Measurements from ENCODE around the gene RAB22A.

Gene RAB22A

DNA sequence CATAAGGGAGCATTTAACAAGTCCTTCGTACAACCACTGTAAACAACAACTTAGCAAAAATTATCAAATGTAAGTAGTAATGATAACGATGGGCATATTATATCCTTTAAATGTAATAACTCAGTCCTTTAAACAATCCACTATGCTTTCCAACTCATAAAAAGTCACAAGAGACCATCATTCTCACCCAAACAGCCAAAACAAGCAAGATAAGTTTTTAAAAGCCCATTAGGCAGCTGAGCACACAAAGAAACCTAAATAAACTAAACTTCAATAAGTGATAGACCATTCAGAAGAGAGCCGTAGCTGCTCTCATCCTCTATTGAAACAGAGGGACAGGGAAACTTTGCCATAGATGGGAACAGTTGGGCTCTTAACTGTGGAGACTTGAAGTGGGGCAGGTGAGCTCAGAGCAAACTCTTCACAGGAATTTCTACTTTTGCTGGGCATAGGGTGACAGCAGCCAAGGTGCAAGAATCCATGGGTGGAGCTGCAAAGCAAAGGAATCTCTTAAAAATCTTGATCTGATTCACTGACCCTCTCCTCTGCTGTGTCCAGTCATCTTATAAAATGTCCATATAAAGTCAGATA is 22.5 kb downstream of the RAB22A start:
- TF ChIP-seq CTCF (IDR thresholded peaks at IDR 0.05; ENCODE audit: insufficient read depth, low read length) (no peak), GABPA (IDR thresholded peaks at IDR 0.05; ENCODE audit: low read depth) (no peak)
- TF ChIP-seq, protein P1, sequence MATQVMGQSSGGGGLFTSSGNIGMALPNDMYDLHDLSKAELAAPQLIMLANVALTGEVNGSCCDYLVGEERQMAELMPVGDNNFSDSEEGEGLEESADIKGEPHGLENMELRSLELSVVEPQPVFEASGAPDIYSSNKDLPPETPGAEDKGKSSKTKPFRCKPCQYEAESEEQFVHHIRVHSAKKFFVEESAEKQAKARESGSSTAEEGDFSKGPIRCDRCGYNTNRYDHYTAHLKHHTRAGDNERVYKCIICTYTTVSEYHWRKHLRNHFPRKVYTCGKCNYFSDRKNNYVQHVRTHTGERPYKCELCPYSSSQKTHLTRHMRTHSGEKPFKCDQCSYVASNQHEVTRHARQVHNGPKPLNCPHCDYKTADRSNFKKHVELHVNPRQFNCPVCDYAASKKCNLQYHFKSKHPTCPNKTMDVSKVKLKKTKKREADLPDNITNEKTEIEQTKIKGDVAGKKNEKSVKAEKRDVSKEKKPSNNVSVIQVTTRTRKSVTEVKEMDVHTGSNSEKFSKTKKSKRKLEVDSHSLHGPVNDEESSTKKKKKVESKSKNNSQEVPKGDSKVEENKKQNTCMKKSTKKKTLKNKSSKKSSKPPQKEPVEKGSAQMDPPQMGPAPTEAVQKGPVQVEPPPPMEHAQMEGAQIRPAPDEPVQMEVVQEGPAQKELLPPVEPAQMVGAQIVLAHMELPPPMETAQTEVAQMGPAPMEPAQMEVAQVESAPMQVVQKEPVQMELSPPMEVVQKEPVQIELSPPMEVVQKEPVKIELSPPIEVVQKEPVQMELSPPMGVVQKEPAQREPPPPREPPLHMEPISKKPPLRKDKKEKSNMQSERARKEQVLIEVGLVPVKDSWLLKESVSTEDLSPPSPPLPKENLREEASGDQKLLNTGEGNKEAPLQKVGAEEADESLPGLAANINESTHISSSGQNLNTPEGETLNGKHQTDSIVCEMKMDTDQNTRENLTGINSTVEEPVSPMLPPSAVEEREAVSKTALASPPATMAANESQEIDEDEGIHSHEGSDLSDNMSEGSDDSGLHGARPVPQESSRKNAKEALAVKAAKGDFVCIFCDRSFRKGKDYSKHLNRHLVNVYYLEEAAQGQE (IDR thresholded peaks at IDR 0.05; ENCODE audit: insufficient replicate concordance, low read depth) = no peak
- Histone ChIP-seq H3K27me3 (ENCODE audit: insufficient read depth, poor library complexity, severe bottlenecking) (no peaks in the 10 kb centered on the region), H3K27ac (replicated peaks) (no peak overlapping the region), H3K4me3 (replicated peaks; ENCODE audit: insufficient read depth, low read length) (no peak overlapping the region)
- no peak for DNase-seq (ENCODE audit: low read depth in 1 of 2, low spot score in 1 of 2)

DNA sequence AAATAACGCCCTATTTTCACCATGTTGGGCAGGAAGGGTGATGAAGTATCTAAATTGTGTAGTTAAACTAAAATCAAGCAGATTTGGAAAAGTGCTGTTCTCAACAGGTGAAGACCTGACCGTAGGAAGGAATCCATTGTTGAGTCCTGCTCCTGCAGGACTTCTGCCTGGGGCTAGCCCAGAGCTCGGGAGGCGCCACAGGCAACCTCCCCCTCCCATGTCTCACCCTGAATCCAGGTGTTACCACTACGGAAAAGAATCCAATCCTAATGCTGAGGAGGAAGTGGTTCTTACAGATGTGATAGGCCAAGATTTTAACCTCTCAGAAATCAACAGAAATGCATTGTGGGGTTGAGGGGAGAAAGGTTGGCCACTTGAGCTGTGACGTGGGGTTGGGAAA is 30.2 kb downstream of the RAB22A start:
- H3K27me3 ChIP-seq (ENCODE audit: insufficient read depth, poor library complexity, severe bottlenecking) = no peaks in the 10 kb centered on the region
- no peak overlapping the region for H3K27ac ChIP-seq (replicated peaks)
- H3K4me3 ChIP-seq (replicated peaks; ENCODE audit: insufficient read depth, low read length) = no peak overlapping the region
- no peak for DNase-seq (ENCODE audit: low read depth in 1 of 2, low spot score in 1 of 2)
- TF ChIP-seq CTCF (IDR thresholded peaks at IDR 0.05; ENCODE audit: insufficient read depth, low read length) (no peak), SPI1 (IDR thresholded peaks at IDR 0.05; ENCODE audit: borderline replicate concordance, low read depth) (no peak), GABPA (IDR thresholded peaks at IDR 0.05; ENCODE audit: low read depth) (no peak), POLR2AphosphoS5 (IDR thresholded peaks at IDR 0.05; ENCODE audit: low read depth) (no peak)
- TF ChIP-seq, protein P1 (IDR thresholded peaks at IDR 0.05; ENCODE audit: insufficient replicate concordance, low read depth) = no peak

- no peak for TF ChIP-seq POLR2AphosphoS5 (IDR thresholded peaks at IDR 0.05; ENCODE audit: low read depth)
- TF ChIP-seq GABPA (IDR thresholded peaks at IDR 0.05; ENCODE audit: low read depth) = no peak
- no peak for TF ChIP-seq CTCF (IDR thresholded peaks at IDR 0.05; ENCODE audit: insufficient read depth, low read length)
- TF ChIP-seq, protein P1 (IDR thresholded peaks at IDR 0.05; ENCODE audit: insufficient replicate concordance, low read depth) = no peak
- no peak for TF ChIP-seq SPI1 (IDR thresholded peaks at IDR 0.05; ENCODE audit: borderline replicate concordance, low read depth)
- no peak overlapping the region for H3K27ac ChIP-seq (replicated peaks)
- no peak for DNase-seq (ENCODE audit: low read depth in 1 of 2, low spot score in 1 of 2)
- no peak overlapping the region for H3K4me3 ChIP-seq (replicated peaks; ENCODE audit: insufficient read depth, low read length)
- no peaks in the 10 kb centered on the region for H3K27me3 ChIP-seq (ENCODE audit: insufficient read depth, poor library complexity, severe bottlenecking)
These were observed 30.6 kb downstream of the RAB22A start for GRCh38 chr20:58340151-58340550.
